ENCODE measurements around the gene RNF144B.

- TF ChIP-seq CTCF (IDR thresholded peaks at IDR 0.05) (no peak), POLR2A (IDR thresholded peaks at IDR 0.05) (no peak)
Measured at GRCh38 chr6:18513253-18513798, 126.2 kb downstream of the RNF144B start.

Measured in thyroid gland (tissue), 4 donors.